HG02938 (cell line): ENCODE measurements around the gene CFAP45.
"Not testable (repeated sequence)": the region's sequence is repeated elsewhere in the genome, so short reads cannot be mapped to it uniquely, and the experiment has no call there.

Source experiments
- ATAC-seq: cut with Tn5 transposase; IDR thresholded peaks from one replicate; pipeline ENCODE4 v1.9.1; 2021; ENCODE audit warnings: mild to moderate bottlenecking, moderate library complexity; ENCODE audit not compliant: unreplicated experiment

The CFAP45 gene

DNA sequence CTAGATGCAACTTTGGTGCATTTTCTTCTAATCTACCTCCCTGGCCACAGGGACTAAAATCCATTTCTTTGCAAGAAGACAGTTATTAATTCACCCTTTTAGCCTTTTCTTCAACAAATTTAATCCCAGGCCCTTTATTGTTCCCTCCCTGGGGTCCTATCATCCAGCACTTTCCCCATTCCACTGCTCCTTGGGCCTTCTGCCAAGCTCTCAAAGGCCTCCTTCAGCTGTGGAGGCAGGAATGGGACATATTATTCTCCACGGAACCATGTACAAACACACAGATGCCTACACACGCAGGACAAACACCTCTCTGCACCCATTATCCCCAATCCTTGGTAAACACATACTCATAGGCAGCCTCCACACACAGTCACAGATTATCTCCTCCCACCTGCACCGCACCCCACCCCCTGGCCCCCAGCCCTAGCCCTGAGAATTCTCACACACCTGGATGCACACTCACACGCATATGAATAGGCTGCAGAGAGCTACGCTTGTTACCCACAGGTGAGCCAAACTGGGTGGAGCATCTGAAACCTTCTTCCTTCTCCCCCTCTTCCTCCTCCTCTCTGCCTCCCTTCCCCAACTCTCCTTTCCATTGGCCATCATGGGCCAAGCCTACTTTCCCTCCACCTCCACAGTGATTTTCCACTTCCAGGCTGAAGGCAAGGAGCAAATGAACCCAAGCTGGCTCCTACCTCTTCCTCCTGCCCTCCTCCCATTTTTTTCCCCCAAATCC, 13.7 kb upstream of the CFAP45 start:
- ATAC-seq: no peak

DNA sequence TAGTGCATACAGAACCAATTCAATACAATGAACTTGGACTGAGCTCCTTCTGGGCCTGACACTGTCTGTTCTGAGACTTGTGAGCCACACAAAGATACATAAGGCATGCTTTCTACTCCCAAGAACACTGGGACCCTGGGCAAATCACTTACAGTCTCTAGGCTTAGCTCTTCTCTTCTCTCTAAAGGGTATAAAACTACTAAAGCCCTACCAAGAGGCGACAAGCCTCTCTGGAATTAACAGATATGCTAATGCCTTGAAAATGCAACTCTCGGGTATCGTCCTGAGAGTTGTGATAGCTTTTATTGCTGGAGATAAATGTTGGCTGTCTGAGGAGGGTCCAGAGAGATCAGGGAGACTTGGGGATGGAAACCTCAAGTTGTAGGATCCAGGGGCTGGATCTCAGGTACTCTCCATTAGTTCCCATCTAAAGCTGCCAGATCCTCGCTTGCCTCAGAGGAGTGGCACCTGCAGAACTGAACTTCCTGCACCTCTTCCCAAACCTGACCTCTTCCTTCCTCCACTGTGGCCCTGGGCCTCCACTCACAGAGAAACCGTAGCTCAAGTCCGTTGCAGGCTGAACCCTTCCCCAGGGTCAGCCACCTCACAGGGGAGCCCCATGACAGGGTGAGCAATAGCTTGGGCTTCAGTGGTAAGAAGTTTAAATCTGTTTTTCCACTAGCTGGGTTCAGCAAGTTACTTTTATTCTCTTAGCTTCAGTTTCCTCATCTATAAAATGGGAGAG, 11.5 kb upstream of the CFAP45 start:
- ATAC-seq: no peak

- no peak for ATAC-seq
These were observed 8.3 kb upstream of the CFAP45 start for GRCh38 chr1:159908031-159908940.

GRCh38 chr1:159906960-159907359, 7.0 kb upstream of the CFAP45 start:
- ATAC-seq: no peak

GRCh38 chr1:159904036-159904435, 4.1 kb upstream of the CFAP45 start:
- ATAC-seq: not testable (repeated sequence)

DNA sequence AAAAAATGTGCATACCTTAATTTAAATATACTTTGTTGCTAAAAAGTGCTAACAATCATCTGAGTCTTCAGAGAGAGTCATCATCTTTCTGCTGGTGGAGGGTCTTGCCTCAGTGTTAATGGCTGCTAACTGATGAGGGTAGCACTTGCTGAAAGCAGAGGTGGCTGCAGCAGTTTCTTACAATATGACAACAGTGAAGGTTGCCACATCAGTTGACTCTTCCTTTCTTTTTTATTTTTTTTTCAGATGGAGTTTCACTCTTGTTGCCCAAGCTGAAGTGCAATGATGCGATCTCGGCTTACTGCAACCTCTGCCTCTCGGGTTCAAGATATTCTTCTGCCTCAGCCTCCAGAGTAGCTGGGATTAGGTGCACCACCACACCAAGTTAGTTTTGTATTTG, 2.6 kb upstream of the CFAP45 start:
- no peak for ATAC-seq

DNA sequence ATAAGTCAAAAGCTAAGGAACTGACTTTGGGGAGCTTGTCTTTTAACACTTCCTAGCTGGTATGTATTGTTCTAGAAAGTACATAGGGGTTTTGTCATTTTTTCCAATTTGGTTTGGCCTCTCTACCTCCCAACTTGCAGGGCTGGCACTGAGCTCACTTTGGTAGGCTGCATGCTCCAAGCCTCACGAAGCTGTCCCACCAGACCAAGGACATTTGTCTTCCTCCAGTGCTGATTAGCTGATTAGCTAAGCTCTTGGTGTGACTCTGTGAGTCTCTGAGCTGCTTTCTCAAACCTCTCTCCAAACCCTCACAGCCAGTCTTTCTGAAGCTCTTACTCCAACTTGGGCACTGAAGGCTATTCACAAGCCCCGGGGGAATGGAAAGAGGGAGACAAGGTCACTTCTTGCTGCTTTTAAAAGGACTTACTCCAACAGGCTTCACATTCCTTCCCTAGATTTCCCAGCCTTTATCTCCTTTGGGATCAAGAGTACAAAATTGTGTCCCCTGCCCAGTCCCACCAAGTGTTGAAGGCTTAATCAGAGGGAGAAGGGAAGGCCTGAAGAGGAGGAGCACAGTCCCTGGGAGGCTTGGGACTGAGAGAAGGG, 893 bp upstream of the CFAP45 start:
- no peak for ATAC-seq

GRCh38 chr1:159899634-159900033, 331 bp downstream of the CFAP45 start:
- not testable (repeated sequence) for ATAC-seq

- ATAC-seq: no peak
These were observed 1.4 kb downstream of the CFAP45 start for GRCh38 chr1:159898527-159898926.

DNA sequence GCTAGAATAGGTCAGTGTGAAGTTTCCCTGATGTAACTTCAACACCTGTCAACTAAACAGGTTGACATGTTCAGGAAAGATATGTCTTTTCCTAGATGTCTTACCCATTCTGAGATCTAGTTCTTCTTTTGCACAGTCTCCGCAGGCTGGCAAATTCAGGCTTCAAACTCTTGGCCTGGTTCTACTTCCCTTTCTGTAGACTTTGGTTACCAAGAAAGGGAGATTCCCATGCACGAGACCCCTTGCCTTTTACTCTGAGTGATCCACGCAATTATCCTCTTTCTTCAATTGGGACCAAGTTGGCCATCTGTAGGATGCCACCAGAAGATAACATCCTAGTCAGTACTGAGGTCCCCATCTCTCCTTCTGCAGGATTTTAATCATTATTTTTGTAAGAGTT, 2.0 kb downstream of the CFAP45 start:
- no peak for ATAC-seq

DNA sequence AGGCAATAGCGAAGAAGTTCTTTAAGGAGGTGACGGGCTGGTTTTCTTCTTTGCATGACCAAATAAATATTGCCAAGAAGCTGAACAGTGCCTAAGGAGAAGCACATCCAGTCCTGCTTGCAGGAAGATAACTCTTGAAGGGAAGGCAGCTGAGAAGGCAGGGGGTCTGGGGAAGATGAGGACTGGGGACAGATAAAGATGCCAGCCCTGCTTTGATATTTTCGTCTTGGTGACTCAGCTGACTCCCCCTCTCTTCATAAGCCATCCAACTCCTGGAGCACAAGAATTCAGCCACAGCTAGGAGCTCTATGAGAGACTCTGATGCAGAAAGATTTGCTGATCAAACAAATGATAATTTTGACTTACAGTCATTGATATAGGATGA, 3.4 kb downstream of the CFAP45 start:
- ATAC-seq: no peak

DNA sequence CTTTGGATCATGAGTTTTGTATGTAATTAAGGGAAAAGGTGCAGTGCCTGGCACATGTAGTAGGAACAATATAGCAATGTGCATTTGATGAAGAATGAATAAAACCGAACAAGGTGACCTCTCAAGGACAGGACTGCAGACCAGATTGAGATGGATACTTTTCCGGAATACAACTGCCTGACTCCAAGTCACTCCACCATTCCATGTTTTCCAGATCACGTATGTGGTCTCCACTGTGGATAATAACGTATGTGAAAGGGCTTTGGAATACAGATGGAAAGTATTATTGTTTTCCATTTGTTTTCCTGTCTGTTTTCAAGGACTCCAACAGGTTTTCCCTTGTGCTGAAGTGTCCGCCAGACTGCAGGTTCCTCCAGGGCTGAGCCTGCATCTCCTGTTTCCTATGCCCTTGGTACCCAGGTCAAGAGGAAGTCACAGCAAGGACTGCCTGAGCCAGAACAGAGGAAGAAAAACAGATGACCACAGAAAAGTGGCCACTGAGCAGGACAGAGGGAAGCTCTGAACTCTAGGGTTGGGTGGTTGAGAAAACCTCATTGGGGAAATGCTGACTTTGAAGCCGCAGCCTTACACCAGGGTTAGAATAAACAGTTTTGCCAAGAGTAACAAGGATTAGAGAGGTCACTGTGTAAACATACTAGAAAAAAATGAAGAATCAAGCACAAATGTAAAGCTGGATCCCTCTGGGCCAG, 4.0 kb downstream of the CFAP45 start:
- ATAC-seq: no peak

DNA sequence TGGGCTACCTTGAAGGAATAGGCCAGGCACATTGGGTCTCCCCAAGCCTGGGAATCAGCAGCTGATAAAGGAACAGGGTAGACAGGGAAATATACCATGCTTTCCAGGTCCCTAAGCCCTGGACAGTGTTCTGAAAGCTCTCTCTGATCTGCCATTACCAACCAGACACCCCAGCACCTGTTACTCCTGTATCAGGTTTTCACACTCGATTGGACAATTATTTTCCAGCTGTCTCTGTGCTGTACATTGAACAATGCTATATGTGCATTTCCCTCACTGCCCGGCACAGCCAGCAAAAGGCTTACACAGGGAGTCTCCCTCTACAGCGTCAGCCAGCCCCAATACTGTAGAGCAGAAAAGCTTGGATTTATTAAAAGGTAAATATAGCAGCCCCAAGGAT, 4.7 kb downstream of the CFAP45 start:
- ATAC-seq: no peak

- ATAC-seq: no peak
These were observed 7.0 kb downstream of the CFAP45 start for GRCh38 chr1:159892944-159893343.

- peak; percentile 50 for ATAC-seq
These were observed 8.4 kb downstream of the CFAP45 start for GRCh38 chr1:159891275-159892157.

DNA sequence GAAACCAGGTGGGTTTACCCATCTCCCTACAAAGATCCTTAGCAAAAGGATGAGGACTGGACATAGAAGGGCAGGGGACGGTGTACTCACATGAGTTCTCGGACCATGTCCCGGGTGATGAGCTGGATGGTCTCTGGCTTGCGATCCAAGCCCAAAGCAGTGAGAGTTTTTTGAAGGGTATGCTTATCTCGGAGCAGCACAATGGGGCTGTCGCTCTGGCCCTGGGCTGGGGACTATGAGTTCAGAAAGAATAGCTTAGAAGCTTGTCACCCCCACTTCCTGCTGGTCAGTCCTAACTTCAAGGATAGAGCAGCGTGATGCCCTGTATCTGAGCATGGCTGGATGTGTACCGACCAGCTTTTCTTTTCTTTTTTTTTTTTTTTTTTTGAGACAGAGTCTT, 9.6 kb downstream of the CFAP45 start:
- ATAC-seq: no peak

DNA sequence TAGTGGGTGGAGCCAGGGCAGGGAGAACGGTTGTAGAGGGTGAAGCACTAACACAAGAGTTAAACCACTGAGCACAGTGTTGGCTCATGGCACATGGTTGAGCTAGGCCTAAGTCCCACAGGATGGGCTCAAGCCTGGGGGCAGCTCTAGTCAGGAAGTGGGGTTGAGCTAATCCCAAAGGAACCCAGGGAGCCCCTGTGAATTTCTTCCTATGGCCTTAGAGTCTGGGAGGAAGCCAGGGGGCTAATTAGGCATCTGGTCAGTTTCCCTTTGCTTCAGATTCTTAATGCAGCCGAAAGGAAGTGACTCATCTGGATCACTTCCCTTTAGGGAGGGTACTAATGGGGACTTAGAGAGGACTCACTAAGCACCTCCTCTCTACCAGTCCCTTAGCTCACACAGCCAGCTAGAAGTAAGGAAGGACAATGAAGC, 10.1 kb downstream of the CFAP45 start:
- peak; percentile 90 for ATAC-seq

- ATAC-seq: no peak
These were observed 10.8 kb downstream of the CFAP45 start for GRCh38 chr1:159889202-159889601.

- no peak for ATAC-seq
These were observed 15.7 kb downstream of the CFAP45 start for GRCh38 chr1:159884296-159884695.
